ENCODE results near the gene C16orf95. TPM values are rescaled to one million over a fixed set of nuclear protein-coding genes. Genes with fewer than 3 reads are reported as not detected.

Gene C16orf95
- total RNA-seq, 1 donor from 2014 or later, result 2.6 TPM

- intact Hi-C loops (cut with micrococcal nuclease), result no loop called here
- DNase-seq (peak; percentile 27), ATAC-seq (no peak)
These were observed 17.7 kb upstream of the C16orf95 start for GRCh38 chr16:87334651-87335624.

GRCh38 chr16:87333581-87334331 is 16.6 kb upstream of the C16orf95 start:
- intact Hi-C loops (cut with micrococcal nuclease), result no loop called here
- DNase-seq (peak; percentile 17), ATAC-seq (no peak)

DNA sequence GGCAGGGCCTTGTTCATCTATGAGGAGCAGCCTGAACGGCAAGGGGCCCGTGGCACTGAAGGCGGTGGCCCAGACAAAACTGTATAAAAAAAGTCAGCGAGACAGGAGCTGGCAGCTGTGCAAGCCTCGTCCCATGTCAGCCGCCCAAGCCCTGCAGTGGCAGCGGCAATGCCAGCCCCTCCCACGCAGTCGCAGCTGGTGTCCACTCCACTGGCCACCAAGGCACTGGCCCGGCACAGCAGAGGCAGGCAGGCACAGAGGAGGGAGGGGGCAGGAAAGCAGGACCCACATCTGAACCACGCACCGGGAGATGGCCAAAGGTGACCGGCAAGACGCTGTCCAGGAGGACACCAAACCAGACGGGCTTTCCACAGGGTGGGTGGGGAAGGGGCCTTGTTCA is 15.9 kb upstream of the C16orf95 start:
- DNase-seq, result peak; percentile 28
- intact Hi-C loops (cut with micrococcal nuclease), result no loop called here
- ATAC-seq, result no peak

GRCh38 chr16:87332150-87332549 is 15.0 kb upstream of the C16orf95 start:
- DNase-seq, result peak; percentile 24
- ATAC-seq, result no peak
- intact Hi-C loops (cut with micrococcal nuclease), result no loop called here

DNA sequence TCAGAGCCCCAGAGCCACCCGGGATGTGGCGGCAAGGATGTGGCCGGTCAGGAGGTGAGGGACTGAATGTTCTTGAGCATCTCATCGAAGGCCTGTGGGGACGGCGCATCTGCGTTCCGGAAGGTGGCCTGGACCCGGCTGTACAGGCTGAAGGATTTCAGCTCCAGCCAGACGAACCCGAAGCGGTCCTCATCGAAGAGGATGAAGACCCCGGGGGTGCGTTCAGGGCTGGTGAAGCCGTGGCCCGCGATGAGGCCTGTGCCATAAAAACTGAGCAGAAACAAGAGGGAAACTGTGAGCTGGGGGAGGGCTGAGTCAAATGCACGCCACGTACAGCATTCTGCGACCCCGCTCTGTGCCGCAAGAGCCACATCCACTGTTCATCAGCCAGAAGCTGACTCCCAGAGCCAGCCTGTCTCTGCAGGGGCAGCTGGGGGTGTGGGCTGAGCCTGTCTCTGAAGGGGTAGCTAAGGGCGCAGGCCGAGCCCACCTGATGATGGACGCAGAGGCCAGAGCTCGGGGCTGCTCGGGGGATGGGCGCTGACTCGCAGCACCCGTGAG is 14.1 kb upstream of the C16orf95 start:
- intact Hi-C loops (cut with micrococcal nuclease), result no loop called here
- no peak for ATAC-seq
- DNase-seq, result peak; percentile 26

GRCh38 chr16:87330646-87331045 is 13.5 kb upstream of the C16orf95 start:
- intact Hi-C loops (cut with micrococcal nuclease), result no loop called here
- DNase-seq, result peak; percentile 12
- ATAC-seq, result no peak

DNA sequence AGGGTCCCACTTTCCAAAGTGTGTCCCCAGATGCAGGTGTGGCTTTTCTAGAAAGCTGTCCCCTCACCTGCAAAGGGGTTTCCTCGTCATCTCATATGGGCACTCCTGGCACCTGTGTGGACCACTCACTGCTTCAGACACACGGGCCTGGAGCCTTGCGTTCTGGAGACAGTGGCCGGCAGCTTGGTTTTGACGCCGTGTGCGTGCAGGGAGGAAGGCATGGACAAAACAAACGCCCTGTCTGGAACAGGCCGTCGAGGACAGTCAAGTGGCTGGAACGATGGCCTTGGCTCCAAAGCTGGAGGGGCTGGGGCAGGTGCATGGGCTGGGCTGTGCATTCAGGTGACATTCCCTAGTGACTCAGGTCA is 13.0 kb upstream of the C16orf95 start:
- intact Hi-C loops (cut with micrococcal nuclease), result no loop called here
- peak; percentile 12 for DNase-seq
- no peak for ATAC-seq

GRCh38 chr16:87329436-87330256 is 12.5 kb upstream of the C16orf95 start:
- DNase-seq (peak; percentile 13), ATAC-seq (no peak)
- intact Hi-C loops (cut with micrococcal nuclease), result no loop called here

DNA sequence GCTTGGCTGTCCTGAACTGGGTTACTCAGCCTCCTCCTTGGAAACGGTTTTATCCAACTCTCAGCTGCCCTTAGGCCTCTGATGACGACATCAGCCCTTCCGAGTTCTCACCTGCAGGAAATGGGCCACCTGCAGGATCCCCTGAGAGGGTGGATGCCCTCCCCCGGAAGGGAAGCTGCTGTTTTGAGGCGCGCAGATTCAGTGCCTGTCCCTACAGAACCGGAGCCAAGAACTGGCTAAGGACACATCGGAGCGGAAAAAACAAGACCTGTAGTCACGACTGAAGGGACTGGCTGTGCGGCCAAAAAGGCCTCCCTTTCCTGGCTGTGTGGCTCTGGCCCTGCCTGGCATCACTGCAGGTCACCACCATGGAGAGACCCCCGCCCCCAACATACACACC is 11.7 kb upstream of the C16orf95 start:
- intact Hi-C loops (cut with micrococcal nuclease), result no loop called here
- ATAC-seq (no peak), DNase-seq (peak; percentile 27)

DNA sequence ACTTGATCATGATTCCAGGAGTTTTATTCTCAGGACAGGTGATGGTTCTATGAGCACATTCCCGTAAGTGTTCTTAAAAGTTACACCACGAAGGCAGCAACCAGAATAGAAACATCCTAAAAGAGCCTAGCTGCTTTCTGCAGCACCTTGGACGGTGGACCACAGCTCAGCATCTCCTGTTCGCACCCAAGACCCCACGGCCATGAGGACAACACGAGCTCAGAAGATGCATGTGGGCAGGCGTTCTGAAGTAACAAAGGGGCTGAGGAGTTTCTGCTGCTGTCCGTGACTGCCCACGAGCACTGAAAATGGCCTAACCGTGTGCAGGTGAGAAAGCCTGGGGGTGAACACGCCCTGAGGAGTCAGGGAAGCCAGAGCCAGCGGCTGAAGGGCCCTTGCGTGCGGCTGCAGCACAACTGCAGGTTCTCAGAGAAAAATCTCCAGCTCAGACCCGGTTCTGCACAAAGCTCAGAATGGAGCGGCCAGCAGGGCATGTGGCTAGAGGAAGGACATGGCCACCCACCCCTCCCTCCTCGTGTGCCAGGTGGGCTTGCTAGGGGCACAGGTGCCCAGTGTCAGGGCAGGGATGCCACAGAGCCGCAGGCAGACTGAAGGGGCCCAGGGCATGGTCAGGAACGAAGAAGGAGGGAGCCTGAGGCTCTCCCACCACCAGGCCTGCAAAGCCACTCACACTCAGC is 10.8 kb upstream of the C16orf95 start:
- ATAC-seq (no peak), DNase-seq (peak; percentile 25)
- intact Hi-C loops (cut with micrococcal nuclease), result no loop called here

- intact Hi-C loops (cut with micrococcal nuclease), result no loop called here
- DNase-seq, result no peak
- ATAC-seq, result no peak
These were observed 9.0 kb upstream of the C16orf95 start for GRCh38 chr16:87326151-87326571.

GRCh38 chr16:87325423-87325858 is 8.2 kb upstream of the C16orf95 start:
- ATAC-seq, result no peak
- intact Hi-C loops (cut with micrococcal nuclease), result no loop called here
- no peak for DNase-seq

GRCh38 chr16:87324411-87325275 is 7.5 kb upstream of the C16orf95 start:
- intact Hi-C loops (cut with micrococcal nuclease), result no loop called here
- peak; percentile 63 for ATAC-seq
- no peak for DNase-seq

DNA sequence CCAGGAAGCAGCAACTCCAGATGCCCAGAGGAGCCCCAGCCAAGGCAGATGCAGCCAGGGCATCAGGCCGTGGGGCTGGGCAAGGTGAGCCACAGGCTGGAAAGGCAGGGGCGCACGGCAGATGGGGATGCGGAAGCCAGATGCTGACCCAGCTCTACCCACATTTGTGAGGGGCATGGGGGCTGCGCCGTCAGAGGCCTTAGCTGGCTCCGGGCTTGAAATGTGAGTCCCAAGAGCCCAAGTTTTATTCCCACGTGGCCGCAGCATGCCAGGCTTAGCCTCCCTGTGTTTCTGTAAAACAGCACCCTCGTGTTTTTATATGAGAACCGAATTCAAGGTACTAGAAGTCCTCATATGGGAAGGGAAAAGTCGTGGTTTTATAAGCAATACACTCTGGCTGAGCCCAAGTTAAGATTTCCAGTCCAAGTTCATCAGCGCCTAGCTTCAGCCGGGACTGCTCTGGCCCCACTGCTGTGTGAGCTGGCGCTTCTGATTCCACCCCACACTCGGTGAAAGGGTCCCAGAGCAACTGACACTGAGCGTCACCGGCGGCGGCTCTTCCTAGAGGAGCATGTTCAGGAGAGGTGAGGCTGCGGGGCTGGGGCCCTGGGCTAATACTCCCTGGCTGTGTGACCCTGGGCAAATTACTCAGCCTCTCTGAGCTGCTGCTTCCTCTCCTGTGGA is 6.7 kb upstream of the C16orf95 start:
- no peak for DNase-seq
- intact Hi-C loops (cut with micrococcal nuclease), result no loop called here
- ATAC-seq, result no peak

- intact Hi-C loops (cut with micrococcal nuclease), result no loop called here
- ATAC-seq (no peak), DNase-seq (no peak)
These were observed 5.9 kb upstream of the C16orf95 start for GRCh38 chr16:87322833-87323726.

GRCh38 chr16:87322360-87322759 is 5.2 kb upstream of the C16orf95 start:
- no peak for ATAC-seq
- no peak for DNase-seq
- intact Hi-C loops (cut with micrococcal nuclease), result no loop called here
